Mesenchymal stem cell (in vitro differentiated cells and primary cell): ENCODE results near the gene NXPH1.

Experiments used
- DNase-seq: peaks from one replicate; pipeline ENCODE4 v3.0.0-alpha.2; 2013
- H2AFZ ChIP-seq: one replicate; pipeline ENCODE4 v1.6.1; 2013; ENCODE audit warnings: low read depth, mild to moderate bottlenecking, control low read depth, inconsistent platforms, low read length, moderate library complexity
- H2AK5ac ChIP-seq: 2 replicates; pipeline ENCODE4 v1.6.1; 2013; ENCODE audit warnings: low read length, moderate library complexity, mild to moderate bottlenecking, inconsistent platforms; ENCODE audit not compliant: severe bottlenecking
- H2BK120ac ChIP-seq: one replicate; pipeline ENCODE4 v1.6.1; 2013; ENCODE audit warnings: low read depth, mild to moderate bottlenecking, inconsistent platforms, low read length, moderate library complexity
- H2BK12ac ChIP-seq, 2 experiments: one replicate each; pipeline ENCODE4 v1.6.1; 2013; ENCODE audit warnings: inconsistent platforms in 2 of 2, low read length in 2 of 2, mild to moderate bottlenecking in 2 of 2, moderate library complexity in 2 of 2, control low read depth in 1 of 2
- H2BK15ac ChIP-seq: one replicate; pipeline ENCODE4 v1.6.1; 2013; ENCODE audit warnings: mild to moderate bottlenecking, low read depth, inconsistent platforms; ENCODE audit not compliant: poor library complexity, severe bottlenecking
- H2BK5ac ChIP-seq: 2 replicates; pipeline ENCODE4 v1.6.1; 2013; ENCODE audit warnings: low read depth, mild to moderate bottlenecking, low read length, control low read depth, inconsistent platforms; ENCODE audit not compliant: poor library complexity, severe bottlenecking
- H3K14ac ChIP-seq, 2 experiments: one replicate each; pipeline ENCODE4 v1.6.1; 2013; ENCODE audit warnings: inconsistent platforms in 2 of 2, low read length in 2 of 2, control low read depth in 1 of 2, mild to moderate bottlenecking in 1 of 2, moderate library complexity in 1 of 2
- H3K18ac ChIP-seq, 2 experiments: one replicate each; pipeline ENCODE4 v1.6.1; 2013; ENCODE audit warnings: inconsistent platforms in 2 of 2, low read length in 2 of 2, control low read depth in 1 of 2, low read depth in 1 of 2, mild to moderate bottlenecking in 1 of 2
- H3K23ac ChIP-seq, 2 experiments: one replicate each; pipeline ENCODE4 v1.6.1; 2013; ENCODE audit warnings: inconsistent platforms in 2 of 2, low read length in 2 of 2, mild to moderate bottlenecking in 2 of 2, moderate library complexity in 2 of 2, control low read depth in 1 of 2
- H3K27ac ChIP-seq: 2 replicates; pipeline ENCODE4 v1.5.1; 2013; ENCODE audit warnings: mild to moderate bottlenecking, moderate library complexity, low read length, control low read depth, inconsistent platforms; ENCODE audit not compliant: poor library complexity, severe bottlenecking
- H3K27me3 ChIP-seq, 2 experiments: 2 replicates each; pipeline versions ENCODE4 v1.6.1 to v1.7.0; 2013; ENCODE audit warnings: low read length in 2 of 2, mild to moderate bottlenecking in 2 of 2, moderate library complexity in 2 of 2, control low read depth in 1 of 2, inconsistent platforms in 1 of 2; ENCODE audit not compliant: control insufficient read depth in 1 of 2, insufficient read depth in 1 of 2
- H3K36me3 ChIP-seq, 2 experiments: 2 replicates each; pipeline versions ENCODE4 v1.6.1 to v1.7.0; 2013; ENCODE audit warnings: low read length in 2 of 2, control low read depth in 1 of 2, inconsistent platforms in 1 of 2, low read depth in 1 of 2, mild to moderate bottlenecking in 1 of 2; ENCODE audit not compliant: insufficient read depth in 2 of 2, control insufficient read depth in 1 of 2
- H3K4ac ChIP-seq, 2 experiments: one replicate each; pipeline ENCODE4 v1.6.1; 2013; ENCODE audit warnings: inconsistent platforms in 2 of 2, low read length in 2 of 2, mild to moderate bottlenecking in 2 of 2, moderate library complexity in 2 of 2, control low read depth in 1 of 2, low read depth in 1 of 2
- H3K4me1 ChIP-seq: 2 replicates; pipeline ENCODE4 v1.6.1; 2013; ENCODE audit warnings: low read depth, low read length, control low read depth; ENCODE audit not compliant: control insufficient read depth, insufficient read depth
- H3K4me2 ChIP-seq: 2 replicates; pipeline ENCODE4 v1.6.1; 2013; ENCODE audit warnings: low read length, mild to moderate bottlenecking, inconsistent platforms; ENCODE audit not compliant: poor library complexity, severe bottlenecking
- H3K4me3 ChIP-seq, 2 experiments: 2 replicates each; pipeline versions ENCODE4 v1.5.1 to v1.7.0; 2013; ENCODE audit warnings: low read length in 2 of 2, mild to moderate bottlenecking in 2 of 2, control low read depth in 1 of 2, low read depth in 1 of 2; ENCODE audit not compliant: insufficient read depth in 1 of 2
- H3K79me1 ChIP-seq: replicated peaks from 2 replicates; pipeline ENCODE4 v1.6.1; 2013; ENCODE audit warnings: mild to moderate bottlenecking, control low read depth, low read length, inconsistent platforms; ENCODE audit not compliant: poor library complexity, severe bottlenecking
- H3K9ac ChIP-seq: 2 replicates; pipeline ENCODE4 v1.7.0; 2013; ENCODE audit warnings: mild to moderate bottlenecking, low read length, moderate library complexity
- H3K9me3 ChIP-seq: 2 replicates; pipeline ENCODE4 v1.7.0; 2013; ENCODE audit warnings: mild to moderate bottlenecking, low read length; ENCODE audit not compliant: control insufficient read depth
- H4K8ac ChIP-seq: one replicate; pipeline ENCODE4 v1.6.1; 2013; ENCODE audit warnings: inconsistent platforms, mild to moderate bottlenecking, low read length, moderate library complexity
- H4K91ac ChIP-seq: one replicate; pipeline ENCODE4 v1.6.1; 2013; ENCODE audit warnings: mild to moderate bottlenecking, low read length, inconsistent platforms
- WGBS: methylation state at CpG from one replicate; pipeline ENCODE4 v1.1.7; 2013; ENCODE audit warnings: mixed read lengths; 5-methylcytosine and 5-hydroxymethylcytosine counted together

NXPH1 gene

DNA sequence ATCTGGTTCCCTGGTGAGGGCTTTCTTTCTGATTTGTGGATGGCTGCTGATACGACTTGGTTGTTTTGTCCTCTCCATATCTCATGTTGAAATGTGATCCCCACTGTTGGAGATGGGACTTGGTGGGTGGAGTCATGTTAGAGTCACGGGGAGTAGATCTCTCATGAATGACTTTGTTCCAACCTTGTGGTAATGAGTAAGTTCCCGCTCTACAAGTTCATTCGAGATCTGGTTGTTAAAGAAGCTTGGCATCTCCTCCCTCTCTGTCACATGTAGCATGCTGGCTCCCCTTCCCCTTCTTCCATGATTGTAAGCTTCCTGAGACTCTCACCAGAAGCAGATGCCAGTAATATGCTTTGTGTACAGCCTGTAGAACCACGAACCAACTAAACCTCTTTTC lies 37.1 kb upstream of the NXPH1 start:
- Histone ChIP-seq H3K27me3 (no peaks in the 10 kb centered on the region), H3K79me1 (no peaks in the 10 kb centered on the region), H3K4me3 (no peak overlapping the region), H2AFZ (no peak overlapping the region), H3K36me3 (no peaks in the 10 kb centered on the region), H3K9ac (no peak overlapping the region), H2BK12ac (no peak overlapping the region), H2BK15ac (no peak overlapping the region), H3K9me3 (no peaks in the 10 kb centered on the region), H3K4me1 (no peaks in the 10 kb centered on the region), H3K27ac (no peak overlapping the region), H3K4me2 (no peak overlapping the region), H2BK120ac (no peak overlapping the region), H2AK5ac (no peak overlapping the region), H4K8ac (no peak overlapping the region), H3K4ac (no peak overlapping the region), H3K18ac (no peak overlapping the region), H4K91ac (no peak overlapping the region), H2BK5ac (no peak overlapping the region), H3K14ac (no peak overlapping the region), H3K23ac (no peak overlapping the region)
- 61% methylated on average over 5 of the region's 5 CpGs for WGBS
- no peak for DNase-seq

DNA sequence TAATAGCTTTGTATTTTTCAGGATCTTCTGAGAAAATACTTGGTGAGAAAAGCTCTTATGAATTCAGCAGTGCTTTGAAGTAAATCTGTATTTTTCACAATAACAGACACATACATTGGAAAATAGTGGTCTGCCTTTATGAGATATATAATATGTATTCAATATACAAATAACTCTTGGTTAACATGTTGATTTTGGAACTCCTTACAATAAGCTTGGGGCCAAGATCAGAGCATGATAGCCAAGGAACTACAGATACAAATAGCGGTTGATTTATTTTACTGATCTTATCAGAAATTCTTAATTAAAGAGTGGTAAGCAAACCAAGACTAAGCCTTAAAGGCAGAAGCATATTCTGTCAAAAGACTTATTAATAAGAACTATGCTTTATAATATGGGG lies 24.5 kb upstream of the NXPH1 start:
- H2BK5ac ChIP-seq = no peak overlapping the region
- H4K91ac ChIP-seq = no peak overlapping the region
- no peaks in the 10 kb centered on the region for H3K36me3 ChIP-seq
- H3K4me2 ChIP-seq = no peak overlapping the region
- no peak overlapping the region for H2AFZ ChIP-seq
- no peaks in the 10 kb centered on the region for H3K79me1 ChIP-seq
- H3K9me3 ChIP-seq = no peaks in the 10 kb centered on the region
- no peak overlapping the region for H4K8ac ChIP-seq
- H3K4me3 ChIP-seq = no peak overlapping the region
- H3K23ac ChIP-seq = no peak overlapping the region
- H3K27ac ChIP-seq = no peak overlapping the region
- no peak overlapping the region for H3K14ac ChIP-seq
- no peak overlapping the region for H3K18ac ChIP-seq
- no peaks in the 10 kb centered on the region for H3K4me1 ChIP-seq
- H3K27me3 ChIP-seq = no peaks in the 10 kb centered on the region
- no peak overlapping the region for H2BK120ac ChIP-seq
- H3K9ac ChIP-seq = no peak overlapping the region
- no peak overlapping the region for H3K4ac ChIP-seq
- no peak for DNase-seq
- H2BK15ac ChIP-seq = no peak overlapping the region
- H2BK12ac ChIP-seq = no peak overlapping the region
- WGBS = no CpG with 5 or more reads among the region's 1 CpG
- H2AK5ac ChIP-seq = no peak overlapping the region

GRCh38 chr7:8411103-8411502 lies 22.3 kb upstream of the NXPH1 start:
- no peak for DNase-seq
- H2BK12ac ChIP-seq = no peak overlapping the region
- no peak overlapping the region for H3K27ac ChIP-seq
- 83% methylated on average over 1 of the region's 1 CpG for WGBS
- H3K4me2 ChIP-seq = no peak overlapping the region
- H3K18ac ChIP-seq = no peak overlapping the region
- H3K9me3 ChIP-seq = no peaks in the 10 kb centered on the region
- no peak overlapping the region for H3K4me3 ChIP-seq
- H2AK5ac ChIP-seq = no peak overlapping the region
- no peak overlapping the region for H3K4ac ChIP-seq
- no peak overlapping the region for H2AFZ ChIP-seq
- H3K23ac ChIP-seq = no peak overlapping the region
- H2BK120ac ChIP-seq = no peak overlapping the region
- H4K8ac ChIP-seq = no peak overlapping the region
- no peak overlapping the region for H2BK15ac ChIP-seq
- H3K14ac ChIP-seq = no peak overlapping the region
- H3K9ac ChIP-seq = no peak overlapping the region
- H4K91ac ChIP-seq = no peak overlapping the region
- H3K36me3 ChIP-seq = no peaks in the 10 kb centered on the region
- H2BK5ac ChIP-seq = no peak overlapping the region
- H3K79me1 ChIP-seq = no peaks in the 10 kb centered on the region
- no peaks in the 10 kb centered on the region for H3K4me1 ChIP-seq
- no peaks in the 10 kb centered on the region for H3K27me3 ChIP-seq

DNA sequence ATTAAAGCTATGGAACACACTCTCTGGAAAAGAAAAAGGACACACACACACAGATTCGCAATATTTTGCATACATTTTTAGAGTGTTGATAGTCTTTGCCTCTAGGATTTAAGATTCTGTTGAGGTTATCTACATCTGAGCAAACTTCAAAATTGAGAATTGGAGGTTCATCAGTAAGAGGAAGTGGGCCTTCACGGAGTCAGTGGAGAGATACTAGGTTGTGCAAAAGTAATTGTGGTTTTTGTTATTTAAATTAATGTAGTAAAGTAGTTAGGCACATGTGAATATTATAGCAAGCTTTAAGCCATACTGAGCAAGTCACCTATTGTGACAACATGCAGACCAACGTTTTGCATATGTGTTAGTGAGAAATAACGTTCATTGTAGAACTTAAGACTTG lies 19.8 kb upstream of the NXPH1 start:
- no peak overlapping the region for H2BK120ac ChIP-seq
- H4K91ac ChIP-seq = no peak overlapping the region
- no peak overlapping the region for H3K14ac ChIP-seq
- no peak overlapping the region for H3K18ac ChIP-seq
- no peak overlapping the region for H3K4me3 ChIP-seq
- no peak overlapping the region for H3K23ac ChIP-seq
- DNase-seq = no peak
- H2BK12ac ChIP-seq = no peak overlapping the region
- no peaks in the 10 kb centered on the region for H3K9me3 ChIP-seq
- H3K9ac ChIP-seq = no peak overlapping the region
- H3K36me3 ChIP-seq = no peaks in the 10 kb centered on the region
- H2BK5ac ChIP-seq = no peak overlapping the region
- H2AFZ ChIP-seq = no peak overlapping the region
- H3K27me3 ChIP-seq = no peaks in the 10 kb centered on the region
- no peaks in the 10 kb centered on the region for H3K4me1 ChIP-seq
- 76% methylated on average over 2 of the region's 4 CpGs for WGBS
- H2BK15ac ChIP-seq = no peak overlapping the region
- H3K4ac ChIP-seq = no peak overlapping the region
- H4K8ac ChIP-seq = no peak overlapping the region
- H3K79me1 ChIP-seq = no peaks in the 10 kb centered on the region
- H3K27ac ChIP-seq = no peak overlapping the region
- no peak overlapping the region for H2AK5ac ChIP-seq
- no peak overlapping the region for H3K4me2 ChIP-seq
